ENCODE results near the gene NODAL. TPM values are rescaled to one million over a fixed set of nuclear protein-coding genes. Genes with fewer than 3 reads are reported as not detected.

Gene NODAL
- polyA plus RNA-seq, 2 of the 4 experiments (the other 2 are of a cell fraction): not detected

DNA sequence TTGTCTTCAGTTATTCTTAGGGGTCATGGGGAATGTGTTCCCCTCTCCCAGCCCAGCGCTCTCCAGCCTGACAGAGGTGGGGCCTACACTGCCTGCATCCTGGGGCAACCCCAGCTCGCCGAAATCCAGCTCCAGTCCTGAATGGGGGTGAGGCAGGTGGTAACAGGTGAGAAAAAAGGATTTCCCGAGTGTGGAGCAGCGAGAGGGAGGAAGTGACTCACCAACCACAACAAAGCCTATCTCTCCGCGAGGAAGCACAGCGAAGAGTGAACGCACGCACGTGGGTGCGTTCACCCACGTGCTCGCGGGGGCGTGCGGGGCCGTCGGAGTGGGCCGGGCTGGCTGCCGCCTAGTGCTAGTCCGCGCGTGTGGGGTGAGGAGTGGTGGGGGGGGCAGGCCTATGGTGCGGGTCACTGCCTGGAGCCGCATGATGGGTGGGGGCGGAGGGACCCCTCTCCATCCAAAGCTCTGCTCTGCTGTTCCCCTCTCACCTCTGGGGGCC is 36.2 kb upstream of the NODAL start:
- Histone ChIP-seq H3K4me1 (peaks cover 30% of the 10 kb centered on the region; the same call in 2 of the 3 replicates), H3K4me2 (peak overlapping the region; percentile 96), H3K4me3 (peak overlapping the region; percentile 78), H3K9me3 (no peaks in the 10 kb centered on the region), H3K27ac (peak overlapping the region; percentile 75 to 95)
- DNase-seq (ENCODE audit: low read depth in 1 of 2, low spot score in 1 of 2) (peak in 1 of 2 experiments; percentile 50), FAIRE-seq (no peak), ATAC-seq (peak in 1 of 2 experiments; percentile 21; a peak in 3 of 6 replicates)
- 31% methylated on average over 11 of the region's 27 CpGs for WGBS (ENCODE audit: missing lambda C conversion rate)
- TF ChIP-seq MAFK (IDR thresholded peaks at IDR 0.05; ENCODE audit: partially characterized antibody) (no peak), EHF (CRISPR knock-in tag; IDR thresholded peaks at IDR 0.05) (no peak), FOSL2 (IDR thresholded peaks at IDR 0.05) (0 out of 2 replicates have a peak, but pooled peaks have one; percentile 10), FOSL2 (CRISPR knock-in tag; IDR thresholded peaks at IDR 0.05) (peak; percentile 65; the same call in 1 of the 2 replicates)
- TF ChIP-seq, protein P1, sequence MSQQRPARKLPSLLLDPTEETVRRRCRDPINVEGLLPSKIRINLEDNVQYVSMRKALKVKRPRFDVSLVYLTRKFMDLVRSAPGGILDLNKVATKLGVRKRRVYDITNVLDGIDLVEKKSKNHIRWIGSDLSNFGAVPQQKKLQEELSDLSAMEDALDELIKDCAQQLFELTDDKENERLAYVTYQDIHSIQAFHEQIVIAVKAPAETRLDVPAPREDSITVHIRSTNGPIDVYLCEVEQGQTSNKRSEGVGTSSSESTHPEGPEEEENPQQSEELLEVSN (IDR thresholded peaks at IDR 0.05; ENCODE audit: borderline replicate concordance, low read depth): peak; percentile 34; the same call in 1 of the 2 replicates
- TF ChIP-seq, protein P2, sequence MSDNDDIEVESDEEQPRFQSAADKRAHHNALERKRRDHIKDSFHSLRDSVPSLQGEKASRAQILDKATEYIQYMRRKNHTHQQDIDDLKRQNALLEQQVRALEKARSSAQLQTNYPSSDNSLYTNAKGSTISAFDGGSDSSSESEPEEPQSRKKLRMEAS (IDR thresholded peaks at IDR 0.05): peak; percentile 81
- TF ChIP-seq, protein P3, sequence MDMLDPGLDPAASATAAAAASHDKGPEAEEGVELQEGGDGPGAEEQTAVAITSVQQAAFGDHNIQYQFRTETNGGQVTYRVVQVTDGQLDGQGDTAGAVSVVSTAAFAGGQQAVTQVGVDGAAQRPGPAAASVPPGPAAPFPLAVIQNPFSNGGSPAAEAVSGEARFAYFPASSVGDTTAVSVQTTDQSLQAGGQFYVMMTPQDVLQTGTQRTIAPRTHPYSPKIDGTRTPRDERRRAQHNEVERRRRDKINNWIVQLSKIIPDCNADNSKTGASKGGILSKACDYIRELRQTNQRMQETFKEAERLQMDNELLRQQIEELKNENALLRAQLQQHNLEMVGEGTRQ (IDR thresholded peaks at IDR 0.05): peak; percentile 63
- CTCF ChIA-PET: interaction anchor here (1.3 to 4.8 kb wide), 3 partner anchors 16 to 73 kb away, joined by 3 to 53 read pairs (median 4); no protein-coding TSS in a partner anchor
- POLR2A ChIA-PET: no interaction called here

DNA sequence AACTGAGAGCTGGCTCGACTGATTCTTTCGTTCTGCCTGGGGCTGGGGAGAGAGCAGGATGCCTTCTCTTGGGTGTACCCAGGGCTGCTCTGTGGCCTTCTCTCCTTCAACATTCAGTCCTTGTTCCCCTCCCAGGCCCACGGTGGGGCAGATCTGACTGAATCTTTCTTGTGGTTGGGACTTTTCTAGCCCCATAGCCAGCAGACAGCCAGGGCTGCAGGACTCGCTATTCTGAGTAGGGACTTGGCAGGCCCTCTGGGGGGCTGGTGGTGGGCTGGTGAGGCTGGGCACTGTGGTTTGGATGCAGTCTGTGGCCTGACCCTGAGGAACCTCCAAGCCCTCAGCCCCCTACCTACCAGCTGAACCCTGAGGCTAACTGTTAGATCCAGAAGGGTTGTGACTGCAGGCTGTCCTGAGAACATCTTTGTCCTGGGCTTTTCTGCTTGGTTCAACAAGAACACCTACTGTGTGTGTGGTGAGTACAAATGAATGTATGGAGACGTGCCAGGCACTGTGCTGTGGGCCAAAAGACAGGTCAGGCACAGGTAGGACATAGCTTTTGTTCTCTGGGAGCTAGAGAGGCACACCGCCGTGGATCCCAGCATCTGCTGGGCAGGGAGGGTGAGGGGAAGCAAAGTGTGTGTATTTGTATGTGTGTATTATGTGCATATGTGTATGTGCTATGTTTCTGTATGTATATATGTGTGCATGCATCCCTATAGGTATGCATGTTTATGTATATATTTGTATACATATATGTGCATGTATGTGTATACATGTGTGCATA is 35.0 kb upstream of the NODAL start:
- 57% methylated on average over 7 of the region's 7 CpGs for WGBS (ENCODE audit: missing lambda C conversion rate)
- POLR2A ChIA-PET: no interaction called here
- H3K27ac ChIP-seq: peak overlapping the region in 1 of 2 experiments; percentile 32; a peak in 1 of 6 replicates
- DNase-seq (ENCODE audit: low read depth in 1 of 2, low spot score in 1 of 2): no peak
- H3K4me3 ChIP-seq: no peak overlapping the region
- no peak overlapping the region; the same call in 2 of the 3 replicates for H3K4me2 ChIP-seq
- TF ChIP-seq GATA3 (IDR thresholded peaks at IDR 0.05; ENCODE audit: borderline replicate concordance) (no peak), BHLHE40 (IDR thresholded peaks at IDR 0.05; ENCODE audit: low read depth, low read length) (no peak), HOXB13 (CRISPR knock-in tag; IDR thresholded peaks at IDR 0.05; ENCODE audit: low read depth) (no peak), SREBF2 (IDR thresholded peaks at IDR 0.05) (no peak), NFE2L2 (conservative IDR thresholded peaks at IDR 0.05; ENCODE audit: low read length) (no peak), NR3C1 (IDR thresholded peaks at IDR 0.05) (no peak), FOSB (CRISPR knock-in tag; IDR thresholded peaks at IDR 0.05) (no peak), ZSCAN20 (CRISPR knock-in tag; IDR thresholded peaks at IDR 0.05) (no peak), FOSL2 (IDR thresholded peaks at IDR 0.05) (no peak), FOSL2 (CRISPR knock-in tag; IDR thresholded peaks at IDR 0.05) (no peak), MAZ (IDR thresholded peaks at IDR 0.05; ENCODE audit: borderline replicate concordance, low read depth, low read length) (no peak), CHD2 (IDR thresholded peaks at IDR 0.05; ENCODE audit: low read length, partially characterized antibody) (no peak)
- TF ChIP-seq, protein P4, sequence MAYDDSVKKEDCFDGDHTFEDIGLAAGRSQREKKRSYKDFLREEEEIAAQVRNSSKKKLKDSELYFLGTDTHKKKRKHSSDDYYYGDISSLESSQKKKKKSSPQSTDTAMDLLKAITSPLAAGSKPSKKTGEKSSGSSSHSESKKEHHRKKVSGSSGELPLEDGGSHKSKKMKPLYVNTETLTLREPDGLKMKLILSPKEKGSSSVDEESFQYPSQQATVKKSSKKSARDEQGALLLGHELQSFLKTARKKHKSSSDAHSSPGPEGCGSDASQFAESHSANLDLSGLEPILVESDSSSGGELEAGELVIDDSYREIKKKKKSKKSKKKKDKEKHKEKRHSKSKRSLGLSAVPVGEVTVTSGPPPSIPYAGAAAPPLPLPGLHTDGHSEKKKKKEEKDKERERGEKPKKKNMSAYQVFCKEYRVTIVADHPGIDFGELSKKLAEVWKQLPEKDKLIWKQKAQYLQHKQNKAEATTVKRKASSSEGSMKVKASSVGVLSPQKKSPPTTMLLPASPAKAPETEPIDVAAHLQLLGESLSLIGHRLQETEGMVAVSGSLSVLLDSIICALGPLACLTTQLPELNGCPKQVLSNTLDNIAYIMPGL (CRISPR knock-in tag; IDR thresholded peaks at IDR 0.05; ENCODE audit: borderline replicate concordance): no peak
- TF ChIP-seq, protein P5, sequence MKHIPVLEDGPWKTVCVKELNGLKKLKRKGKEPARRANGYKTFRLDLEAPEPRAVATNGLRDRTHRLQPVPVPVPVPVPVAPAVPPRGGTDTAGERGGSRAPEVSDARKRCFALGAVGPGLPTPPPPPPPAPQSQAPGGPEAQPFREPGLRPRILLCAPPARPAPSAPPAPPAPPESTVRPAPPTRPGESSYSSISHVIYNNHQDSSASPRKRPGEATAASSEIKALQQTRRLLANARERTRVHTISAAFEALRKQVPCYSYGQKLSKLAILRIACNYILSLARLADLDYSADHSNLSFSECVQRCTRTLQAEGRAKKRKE (CRISPR knock-in tag; IDR thresholded peaks at IDR 0.05; ENCODE audit: low read depth): no peak
- TF ChIP-seq, protein P3 (IDR thresholded peaks at IDR 0.05): no peak
- CTCF ChIA-PET: interaction anchor here (0.6 to 4.8 kb wide), 6 partner anchors 14 to 449 kb away, joined by 3 to 53 read pairs (median 3); no protein-coding TSS in a partner anchor
- FAIRE-seq: no peak
- ATAC-seq: no peak
- H3K4me1 ChIP-seq: peaks cover 30% of the 10 kb centered on the region; the same call in 2 of the 3 replicates
- H3K9me3 ChIP-seq: no peaks in the 10 kb centered on the region

Measured in A549 (cell line).